ENCODE results near the gene CFAP54.

DNA sequence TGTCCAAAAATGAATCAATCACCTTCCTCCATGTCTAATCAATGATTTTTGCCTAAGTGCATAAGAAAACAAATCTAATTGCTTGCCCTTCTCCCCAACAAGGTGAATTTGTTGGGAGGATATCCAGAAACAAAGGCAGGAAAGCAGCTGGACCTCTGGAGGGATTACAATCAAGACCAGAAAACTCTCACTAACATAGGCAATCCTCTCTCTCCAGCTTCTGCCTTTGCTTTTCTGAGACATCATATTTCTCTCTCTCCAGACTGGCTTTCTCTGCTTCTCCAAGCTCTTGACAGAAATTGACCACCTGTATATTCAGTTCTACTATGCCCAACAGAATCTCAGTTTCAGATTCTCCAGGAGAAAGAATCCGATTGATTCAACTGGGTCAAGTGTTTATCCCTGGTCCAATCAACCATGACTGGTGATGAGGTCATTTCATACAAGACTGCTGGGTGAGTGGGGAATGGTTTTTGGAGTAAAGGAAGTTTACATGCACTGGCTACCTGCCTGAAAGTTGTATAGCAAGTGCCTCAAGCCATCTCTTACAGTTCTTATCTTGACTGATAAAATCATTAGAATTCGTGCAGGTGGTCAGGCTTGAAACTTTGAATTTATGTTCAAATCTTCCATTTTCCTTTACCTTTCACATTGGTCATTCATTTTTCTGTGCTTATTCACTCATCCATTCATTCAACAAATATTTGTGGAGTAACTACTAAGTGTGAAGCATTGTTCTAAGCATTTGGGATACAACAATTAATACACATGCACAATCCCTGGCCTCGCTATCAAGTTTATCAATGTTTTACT, 22.2 kb upstream of the CFAP54 start:
- TF ChIP-seq, protein P1, sequence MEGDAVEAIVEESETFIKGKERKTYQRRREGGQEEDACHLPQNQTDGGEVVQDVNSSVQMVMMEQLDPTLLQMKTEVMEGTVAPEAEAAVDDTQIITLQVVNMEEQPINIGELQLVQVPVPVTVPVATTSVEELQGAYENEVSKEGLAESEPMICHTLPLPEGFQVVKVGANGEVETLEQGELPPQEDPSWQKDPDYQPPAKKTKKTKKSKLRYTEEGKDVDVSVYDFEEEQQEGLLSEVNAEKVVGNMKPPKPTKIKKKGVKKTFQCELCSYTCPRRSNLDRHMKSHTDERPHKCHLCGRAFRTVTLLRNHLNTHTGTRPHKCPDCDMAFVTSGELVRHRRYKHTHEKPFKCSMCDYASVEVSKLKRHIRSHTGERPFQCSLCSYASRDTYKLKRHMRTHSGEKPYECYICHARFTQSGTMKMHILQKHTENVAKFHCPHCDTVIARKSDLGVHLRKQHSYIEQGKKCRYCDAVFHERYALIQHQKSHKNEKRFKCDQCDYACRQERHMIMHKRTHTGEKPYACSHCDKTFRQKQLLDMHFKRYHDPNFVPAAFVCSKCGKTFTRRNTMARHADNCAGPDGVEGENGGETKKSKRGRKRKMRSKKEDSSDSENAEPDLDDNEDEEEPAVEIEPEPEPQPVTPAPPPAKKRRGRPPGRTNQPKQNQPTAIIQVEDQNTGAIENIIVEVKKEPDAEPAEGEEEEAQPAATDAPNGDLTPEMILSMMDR (IDR thresholded peaks at IDR 0.05), result no peak
- TF ChIP-seq POLR2A (IDR thresholded peaks at IDR 0.05), result no peak
- no peak for TF ChIP-seq POLR2AphosphoS5 (IDR thresholded peaks at IDR 0.05)
- no peak for TF ChIP-seq EP300 (IDR thresholded peaks at IDR 0.05)

Data from upper lobe of left lung (tissue), 4 donors.